Ovary (tissue), 3 donors: ENCODE results near the gene ARPC1A.

ENCODE experiments used
- CTCF ChIP-seq, 3 donors: fragments of 450-650 bp in 2 of 3; fragments of 200-600 bp in 1 of 3; IDR thresholded peaks; one replicate each; pipeline versions ENCODE4 v1.5.1 to v1.8.0; 2016 to 2022; ENCODE audit warnings: antibody characterized with exemption in 3 of 3, mild to moderate bottlenecking in 1 of 3
- EP300 ChIP-seq: sonication (generic); formaldehyde crosslinking; IDR thresholded peaks from one replicate; pipeline ENCODE4 v1.6.1; 2017; ENCODE audit warnings: antibody characterized with exemption
- POLR2A ChIP-seq: fragments of 450-650 bp; IDR thresholded peaks from one replicate; pipeline ENCODE4 v1.6.1; 2017; ENCODE audit warnings: antibody characterized with exemption, mild to moderate bottlenecking, moderate library complexity
- donor health status: DM: no; HTN: no; CAD: no.

- TF ChIP-seq POLR2A (no peak), CTCF (IDR thresholded peaks at IDR 0.05) (no peak), EP300 (no peak)
These were observed 18.5 kb downstream of the ARPC1A start for GRCh38 chr7:99344061-99344647.
